RWPE2 (cell line): ENCODE measurements around the gene AKAP6.

Experiments
- ATAC-seq: fragments of 200-7000 bp; cut with Tn5 transposase; 3 replicates; pipeline ENCODE4 v1.9.1; 2021; ENCODE audit warnings: low read depth
- DNase-seq: peaks from one replicate; pipeline ENCODE4 v3.0.0-alpha.2; 2020; ENCODE audit warnings: low spot score
- H3K27ac ChIP-seq: fragments of 450-650 bp; 2 replicates; pipeline ENCODE4 v1.5.1; 2017; ENCODE audit warnings: mild to moderate bottlenecking; ENCODE audit not compliant: poor library complexity, severe bottlenecking
- H3K27me3 ChIP-seq: fragments of 250-450 bp; sonication (Bioruptor Pico); 2 replicates; pipeline ENCODE4 v1.5.1; 2021; ENCODE audit warnings: mild to moderate bottlenecking, moderate library complexity; ENCODE audit not compliant: insufficient read depth, poor library complexity, severe bottlenecking
- H3K36me3 ChIP-seq: fragments of 250-450 bp; sonication (Bioruptor Pico); 2 replicates; pipeline ENCODE4 v1.5.1; 2020; ENCODE audit warnings: low read depth, mild to moderate bottlenecking, moderate library complexity
- H3K4me1 ChIP-seq: fragments of 250-450 bp; sonication (Bioruptor Pico); 2 replicates; pipeline ENCODE4 v1.5.1; 2021; ENCODE audit warnings: mild to moderate bottlenecking, moderate library complexity; ENCODE audit not compliant: insufficient read depth, poor library complexity, severe bottlenecking
- H3K4me3 ChIP-seq: fragments of 250-450 bp; sonication (Bioruptor Pico); 2 replicates; pipeline ENCODE4 v1.5.1; 2021; ENCODE audit warnings: mild to moderate bottlenecking, moderate library complexity; ENCODE audit not compliant: severe bottlenecking
- H3K9me3 ChIP-seq: fragments of 250-450 bp; sonication (Bioruptor Pico); 2 replicates; pipeline ENCODE4 v1.5.1; 2021; ENCODE audit warnings: mild to moderate bottlenecking, moderate library complexity; ENCODE audit not compliant: severe bottlenecking
- CTCF ChIP-seq: fragments of 450-650 bp; IDR thresholded peaks from one replicate; pipeline ENCODE4 v1.5.1; 2017; ENCODE audit warnings: mild to moderate bottlenecking, moderate library complexity; ENCODE audit not compliant: poor library complexity, severe bottlenecking

Gene AKAP6

GRCh38 chr14:32590157-32590556 is 261.1 kb downstream of the AKAP6 start:
- DNase-seq (no peak), ATAC-seq (no peak)
- Histone ChIP-seq H3K27ac (no peak overlapping the region), H3K4me1 (peaks cover 23% of the 10 kb centered on the region), H3K9me3 (no peaks in the 10 kb centered on the region), H3K36me3 (no peaks in the 10 kb centered on the region), H3K27me3 (no peaks in the 10 kb centered on the region), H3K4me3 (no peak overlapping the region)
- TF ChIP-seq CTCF = no peak

GRCh38 chr14:32593290-32593942 is 264.3 kb downstream of the AKAP6 start:
- no peaks in the 10 kb centered on the region for H3K27me3 ChIP-seq
- no peak for DNase-seq
- no peak for TF ChIP-seq CTCF
- peak overlapping the region; percentile 60 for H3K27ac ChIP-seq
- peak; percentile 57 for ATAC-seq
- H3K36me3 ChIP-seq = no peaks in the 10 kb centered on the region
- no peak overlapping the region for H3K4me3 ChIP-seq
- H3K4me1 ChIP-seq = peaks cover 24% of the 10 kb centered on the region
- no peaks in the 10 kb centered on the region for H3K9me3 ChIP-seq

- Histone ChIP-seq H3K9me3 (no peaks in the 10 kb centered on the region), H3K36me3 (no peaks in the 10 kb centered on the region), H3K27me3 (no peaks in the 10 kb centered on the region), H3K27ac (peak overlapping the region; percentile 60), H3K4me1 (peaks cover 24% of the 10 kb centered on the region), H3K4me3 (no peak overlapping the region)
- ATAC-seq (peak; percentile 75), DNase-seq (no peak)
- TF ChIP-seq CTCF = no peak
Observed at GRCh38 chr14:32594766-32595165, 265.7 kb downstream of the AKAP6 start.

GRCh38 chr14:32595497-32595896 is 266.4 kb downstream of the AKAP6 start:
- TF ChIP-seq CTCF = no peak
- H3K9me3 ChIP-seq = no peaks in the 10 kb centered on the region
- DNase-seq (no peak), ATAC-seq (no peak)
- no peaks in the 10 kb centered on the region for H3K36me3 ChIP-seq
- peaks cover 24% of the 10 kb centered on the region for H3K4me1 ChIP-seq
- H3K27ac ChIP-seq = peak overlapping the region; percentile 60
- H3K4me3 ChIP-seq = no peak overlapping the region
- H3K27me3 ChIP-seq = no peaks in the 10 kb centered on the region

- H3K27ac ChIP-seq = no peak overlapping the region
- DNase-seq (no peak), ATAC-seq (no peak)
- no peaks in the 10 kb centered on the region for H3K36me3 ChIP-seq
- H3K9me3 ChIP-seq = no peaks in the 10 kb centered on the region
- no peak for TF ChIP-seq CTCF
- no peaks in the 10 kb centered on the region for H3K27me3 ChIP-seq
- H3K4me1 ChIP-seq = peaks cover 24% of the 10 kb centered on the region
- H3K4me3 ChIP-seq = no peak overlapping the region
Observed at GRCh38 chr14:32596390-32596789, 267.3 kb downstream of the AKAP6 start.
